GM23338 (cell line): ENCODE measurements around the gene ZNF622. TPM values are rescaled to one million over a fixed set of nuclear protein-coding genes. Genes with fewer than 3 reads are reported as not detected.

Source experiments
- ATAC-seq: fragments of 200-7000 bp; cut with Tn5 transposase; 3 replicates; pipeline ENCODE4 v1.9.1; 2020
- DNase-seq: peaks from one replicate; pipeline ENCODE4 v3.0.0-alpha.2; 2015; ENCODE audit warnings: low spot score
- H2AFZ ChIP-seq: fragments of 200-600 bp; sonication (generic); 2 replicates; pipeline ENCODE4 v1.8.0; 2016; ENCODE audit warnings: antibody characterized with exemption, mild to moderate bottlenecking, moderate library complexity
- H3F3A ChIP-seq: fragments of 200-600 bp; sonication (generic); replicated peaks from 2 replicates; pipeline ENCODE4 v1.8.0; 2017; ENCODE audit warnings: antibody characterized with exemption, mixed run types, low read depth
- H3K27ac ChIP-seq: fragments of 200-600 bp; sonication (generic); 2 replicates; pipeline ENCODE4 v1.6.1; 2016; ENCODE audit warnings: low read depth
- H3K27me3 ChIP-seq: fragments of 200-600 bp; sonication (generic); 2 replicates; pipeline ENCODE4 v1.8.0; 2016; ENCODE audit warnings: mild to moderate bottlenecking, mixed run types, moderate library complexity; ENCODE audit not compliant: insufficient read depth
- H3K36me3 ChIP-seq: fragments of 200-600 bp; sonication (generic); 2 replicates; pipeline ENCODE4 v1.8.0; 2016; ENCODE audit warnings: mild to moderate bottlenecking; ENCODE audit not compliant: insufficient read depth
- H3K4me1 ChIP-seq: fragments of 200-600 bp; sonication (generic); 2 replicates; pipeline ENCODE4 v1.8.0; 2016; ENCODE audit warnings: mild to moderate bottlenecking, moderate library complexity; ENCODE audit not compliant: insufficient read depth
- H3K4me2 ChIP-seq: fragments of 200-600 bp; sonication (generic); 2 replicates; pipeline ENCODE4 v1.7.1; 2017; ENCODE audit warnings: mixed run types
- H3K4me3 ChIP-seq: fragments of 200-600 bp; sonication (generic); 2 replicates; pipeline ENCODE4 v1.6.1; 2016; ENCODE audit warnings: mixed run types
- H3K79me2 ChIP-seq: fragments of 200-600 bp; sonication (generic); replicated peaks from 2 replicates; pipeline ENCODE4 v1.8.0; 2017; ENCODE audit warnings: mild to moderate bottlenecking; ENCODE audit not compliant: insufficient read depth
- H3K9me2 ChIP-seq: fragments of 200-600 bp; sonication (generic); 2 replicates; pipeline ENCODE4 v1.8.0; 2017; ENCODE audit not compliant: insufficient read depth
- H4K20me1 ChIP-seq: fragments of 200-600 bp; sonication (generic); replicated peaks from 2 replicates; pipeline ENCODE4 v1.8.0; 2017; ENCODE audit warnings: mild to moderate bottlenecking; ENCODE audit not compliant: insufficient read depth
- H3K27ac Mint-ChIP-seq: 2 replicates; pipeline ENCODE4 v1.8.0; 2020; ENCODE audit warnings: inconsistent platforms, mild to moderate bottlenecking, moderate library complexity, mixed read lengths
- H3K27me3 Mint-ChIP-seq: 3 replicates; pipeline ENCODE4 v1.8.0; 2022; ENCODE audit warnings: low read depth, mild to moderate bottlenecking, moderate library complexity, mixed read lengths, inconsistent platforms; ENCODE audit not compliant: insufficient read depth, poor library complexity
- H3K36me3 Mint-ChIP-seq: 3 replicates; pipeline ENCODE4 v1.8.0; 2021; ENCODE audit warnings: low read depth, mild to moderate bottlenecking, inconsistent platforms, moderate library complexity, mixed read lengths
- H3K4me1 Mint-ChIP-seq: 3 replicates; pipeline ENCODE4 v1.8.0; 2020; ENCODE audit warnings: mild to moderate bottlenecking, inconsistent platforms, mixed read lengths
- H3K4me3 Mint-ChIP-seq: 3 replicates; pipeline ENCODE4 v1.8.0; 2021; ENCODE audit warnings: moderate library complexity, mild to moderate bottlenecking, inconsistent platforms, mixed read lengths
- H3K9me3 Mint-ChIP-seq: 3 replicates; pipeline ENCODE4 v1.8.0; 2020; ENCODE audit warnings: moderate library complexity, mild to moderate bottlenecking, inconsistent platforms, mixed read lengths
- CREB1 ChIP-seq: fragments of 250-450 bp; sonication (Bioruptor Pico); IDR thresholded peaks from 2 replicates; pipeline ENCODE4 v1.5.0; 2020; ENCODE audit warnings: low read depth, mild to moderate bottlenecking, moderate library complexity
- CTCF ChIP-seq, 2 experiments: fragments of 200-600 bp in 1 of 2; sonication (generic) in 1 of 2; conservative IDR thresholded peaks; 2 replicates each; pipeline versions ENCODE4 v1.5.1 to v1.6.1; 2016 to 2017; ENCODE audit warnings: antibody characterized with exemption in 2 of 2, low read depth in 2 of 2, mild to moderate bottlenecking in 2 of 2, moderate library complexity in 1 of 2
- ETS1 ChIP-seq: IDR thresholded peaks from 2 replicates; pipeline ENCODE4 v1.6.1; 2016; ENCODE audit warnings: antibody characterized with exemption
- EZH2 ChIP-seq: fragments of 200-600 bp; sonication (generic); IDR thresholded peaks from one replicate; pipeline ENCODE4 v1.8.0; 2017; ENCODE audit warnings: antibody characterized with exemption, mild to moderate bottlenecking, low read depth; ENCODE audit not compliant: unreplicated experiment
- EZH2phosphoT487 ChIP-seq: fragments of 200-600 bp; sonication (generic); IDR thresholded peaks from one replicate; pipeline ENCODE4 v1.8.1; 2018; ENCODE audit warnings: antibody characterized with exemption; ENCODE audit not compliant: unreplicated experiment
- JUNB ChIP-seq: IDR thresholded peaks from one replicate; pipeline ENCODE4 v1.6.1; 2016; ENCODE audit warnings: antibody characterized with exemption; ENCODE audit not compliant: unreplicated experiment
- NANOG ChIP-seq: IDR thresholded peaks from 2 replicates; pipeline ENCODE4 v1.6.1; 2016; ENCODE audit warnings: antibody characterized with exemption, borderline replicate concordance
- POLR2AphosphoS5 ChIP-seq: IDR thresholded peaks from 2 replicates; pipeline ENCODE4 v1.6.1; 2016; ENCODE audit warnings: antibody characterized with exemption, low read depth
- STAT1 ChIP-seq: IDR thresholded peaks from one replicate; pipeline ENCODE4 v1.6.1; 2016; ENCODE audit warnings: antibody characterized with exemption; ENCODE audit not compliant: unreplicated experiment
- ZNF114 ChIP-seq: fragments of 250-450 bp; sonication (Bioruptor Pico); IDR thresholded peaks from 2 replicates; pipeline ENCODE4 v1.5.0; 2020; ENCODE audit warnings: mild to moderate bottlenecking, moderate library complexity
- ZNF331 ChIP-seq: fragments of 250-450 bp; sonication (Bioruptor Pico); IDR thresholded peaks from 2 replicates; pipeline ENCODE4 v1.5.0; 2020; ENCODE audit warnings: low read depth, mild to moderate bottlenecking, moderate library complexity
- ZNF462 ChIP-seq: fragments of 250-450 bp; sonication (Bioruptor Pico); IDR thresholded peaks from 2 replicates; pipeline ENCODE4 v1.5.0; 2020; ENCODE audit warnings: mild to moderate bottlenecking, moderate library complexity
- polyA plus RNA-seq: library from polyadenylated mRNA; unstranded; fragments of >200 nt; fragmentation: Nextera tagmentation; extraction: Ambion mirVana; gene quantifications from 2 replicates; pipeline ENCODE4 v1.2.1, GENCODE V29; 2016
- total RNA-seq: library from RNA; depleted of rRNA; stranded (reverse); fragments of >200 nt; shearing (Covaris generic); gene quantifications from 2 replicates; pipeline ENCODE4 v1.2.3, GENCODE V29; 2014

Gene ZNF622
- total and polyA plus RNA-seq, 2 experiments from 2014 or later = 20.1 to 30.7 TPM

- TF ChIP-seq ZNF462 (CRISPR knock-in tag) (no peak), ETS1 (no peak)
These were observed 42.1 kb upstream of the ZNF622 start (continued) for GRCh38 chr5:16507716-16508115.

- no peak overlapping the region for H2AFZ ChIP-seq
- peaks cover 13% of the 10 kb centered on the region; the same call in 1 of the 2 replicates for H3K4me1 ChIP-seq
- H3K27me3 ChIP-seq = no peaks in the 10 kb centered on the region
- no peak overlapping the region for H3K4me3 Mint-ChIP-seq
- H3K27me3 Mint-ChIP-seq = no peaks in the 10 kb centered on the region
- H3K9me3 Mint-ChIP-seq = no peaks in the 10 kb centered on the region
- H3K36me3 ChIP-seq = no peaks in the 10 kb centered on the region
- no peak overlapping the region; the same call in 1 of the 2 replicates for H3K27ac Mint-ChIP-seq
- H3F3A ChIP-seq = no peaks in the 10 kb centered on the region
- DNase-seq (no peak), ATAC-seq (no peak)
- no peak overlapping the region for H3K27ac ChIP-seq
- H3K36me3 Mint-ChIP-seq = no peaks in the 10 kb centered on the region
- H3K79me2 ChIP-seq = no peaks in the 10 kb centered on the region
- H4K20me1 ChIP-seq = no peaks in the 10 kb centered on the region
- H3K4me3 ChIP-seq = no peak overlapping the region
- H3K4me2 ChIP-seq = no peak overlapping the region
- no peaks in the 10 kb centered on the region for H3K9me2 ChIP-seq
- peaks cover 12% of the 10 kb centered on the region for H3K4me1 Mint-ChIP-seq
- TF ChIP-seq ETS1 = no peak
- TF ChIP-seq JUNB = no peak
- TF ChIP-seq CREB1 (CRISPR knock-in tag) = no peak
- TF ChIP-seq NANOG = no peak
- TF ChIP-seq STAT1 = no peak
- no peak for TF ChIP-seq ZNF114 (CRISPR knock-in tag)
- TF ChIP-seq CTCF (conservative IDR thresholded peaks at IDR 0.05; ENCODE audit: low read depth in 2 of 2) = no peak
- no peak for TF ChIP-seq EZH2phosphoT487
- no peak for TF ChIP-seq POLR2AphosphoS5
- TF ChIP-seq ZNF331 (CRISPR knock-in tag) = no peak
- no peak for TF ChIP-seq EZH2
These were observed 40.3 kb upstream of the ZNF622 start for GRCh38 chr5:16505904-16506303.
